Measurements from ENCODE around the gene CD7.

Gene CD7

GRCh38 chr17:82314012-82314726 lies 3.2 kb downstream of the CD7 start:
- Histone ChIP-seq H3K4me1 (ENCODE audit: low read length) (no peaks in the 10 kb centered on the region), H3K79me2 (ENCODE audit: low read length) (no peaks in the 10 kb centered on the region), H3K36me3 (replicated peaks; ENCODE audit: low read depth, low read length) (no peaks in the 10 kb centered on the region), H3K27ac (ENCODE audit: low read length) (no peak overlapping the region), H3K4me3 (ENCODE audit: low read length) (no peak overlapping the region), H3K9me3 (ENCODE audit: insufficient read depth, low read length) (no peaks in the 10 kb centered on the region), H2AFZ (ENCODE audit: low read depth, low read length) (no peak overlapping the region), H3K4me2 (ENCODE audit: low read length) (no peak overlapping the region), H3K27me3 (ENCODE audit: low read depth, low read length) (no peaks in the 10 kb centered on the region), H4K20me1 (ENCODE audit: insufficient read depth, low read length) (no peaks in the 10 kb centered on the region), H3K9ac (ENCODE audit: low read length) (no peak overlapping the region)
- TF ChIP-seq EZH2phosphoT487 (IDR thresholded peaks at IDR 0.05; ENCODE audit: low read depth) (no peak), CTCF (IDR thresholded peaks at IDR 0.05; ENCODE audit: low read depth, low read length) (no peak)

- Histone ChIP-seq H3K36me3 (replicated peaks; ENCODE audit: low read depth, low read length) (no peaks in the 10 kb centered on the region), H3K4me2 (ENCODE audit: low read length) (no peak overlapping the region), H3K9ac (ENCODE audit: low read length) (no peak overlapping the region), H3K4me3 (ENCODE audit: low read length) (no peak overlapping the region), H3K27me3 (ENCODE audit: low read depth, low read length) (no peaks in the 10 kb centered on the region), H3K79me2 (ENCODE audit: low read length) (no peaks in the 10 kb centered on the region), H2AFZ (ENCODE audit: low read depth, low read length) (no peak overlapping the region), H3K27ac (ENCODE audit: low read length) (no peak overlapping the region), H3K9me3 (ENCODE audit: insufficient read depth, low read length) (no peaks in the 10 kb centered on the region), H3K4me1 (ENCODE audit: low read length) (no peaks in the 10 kb centered on the region), H4K20me1 (ENCODE audit: insufficient read depth, low read length) (no peaks in the 10 kb centered on the region)
- TF ChIP-seq CTCF (IDR thresholded peaks at IDR 0.05; ENCODE audit: low read depth, low read length) = no peak
- no peak for TF ChIP-seq EZH2phosphoT487 (IDR thresholded peaks at IDR 0.05; ENCODE audit: low read depth)
These were observed 4.0 kb downstream of the CD7 start for GRCh38 chr17:82313195-82314011.

- TF ChIP-seq EZH2phosphoT487 (IDR thresholded peaks at IDR 0.05; ENCODE audit: low read depth) (no peak), CTCF (IDR thresholded peaks at IDR 0.05; ENCODE audit: low read depth, low read length) (no peak)
- Histone ChIP-seq H3K9me3 (ENCODE audit: insufficient read depth, low read length) (no peaks in the 10 kb centered on the region), H4K20me1 (ENCODE audit: insufficient read depth, low read length) (no peaks in the 10 kb centered on the region), H2AFZ (ENCODE audit: low read depth, low read length) (no peak overlapping the region), H3K79me2 (ENCODE audit: low read length) (no peaks in the 10 kb centered on the region), H3K9ac (ENCODE audit: low read length) (no peak overlapping the region), H3K27me3 (ENCODE audit: low read depth, low read length) (no peaks in the 10 kb centered on the region), H3K4me3 (ENCODE audit: low read length) (no peak overlapping the region), H3K4me2 (ENCODE audit: low read length) (no peak overlapping the region), H3K36me3 (replicated peaks; ENCODE audit: low read depth, low read length) (no peaks in the 10 kb centered on the region), H3K4me1 (ENCODE audit: low read length) (no peaks in the 10 kb centered on the region), H3K27ac (ENCODE audit: low read length) (no peak overlapping the region)
These were observed 5.4 kb downstream of the CD7 start for GRCh38 chr17:82311971-82312370.

- Histone ChIP-seq H2AFZ (ENCODE audit: low read depth, low read length) (no peak overlapping the region), H3K79me2 (ENCODE audit: low read length) (no peaks in the 10 kb centered on the region), H3K27ac (ENCODE audit: low read length) (no peak overlapping the region), H3K9me3 (ENCODE audit: insufficient read depth, low read length) (no peaks in the 10 kb centered on the region), H3K4me3 (ENCODE audit: low read length) (no peak overlapping the region), H3K36me3 (replicated peaks; ENCODE audit: low read depth, low read length) (no peaks in the 10 kb centered on the region), H4K20me1 (ENCODE audit: insufficient read depth, low read length) (no peaks in the 10 kb centered on the region), H3K9ac (ENCODE audit: low read length) (no peak overlapping the region), H3K4me1 (ENCODE audit: low read length) (no peaks in the 10 kb centered on the region), H3K4me2 (ENCODE audit: low read length) (no peak overlapping the region), H3K27me3 (ENCODE audit: low read depth, low read length) (no peaks in the 10 kb centered on the region)
- TF ChIP-seq CTCF (IDR thresholded peaks at IDR 0.05; ENCODE audit: low read depth, low read length) (no peak), EZH2phosphoT487 (IDR thresholded peaks at IDR 0.05; ENCODE audit: low read depth) (no peak)
These were observed 6.5 kb downstream of the CD7 start for GRCh38 chr17:82310877-82311276.
